Fibroblast of skin of left biceps (primary cell): Measurements from ENCODE around the gene COX19.
"Not testable (repeated sequence)": the region's sequence is repeated elsewhere in the genome, so short reads cannot be mapped to it uniquely, and the experiment has no call there.

Source experiments
- DNase-seq, 2 experiments: peaks; one replicate each; pipeline ENCODE4 v3.0.0-alpha.2; 2013; ENCODE audit warnings: low read depth in 2 of 2

COX19 gene

GRCh38 chr7:1010226-1010625 lies 34.9 kb upstream of the COX19 start:
- DNase-seq = no peak

DNA sequence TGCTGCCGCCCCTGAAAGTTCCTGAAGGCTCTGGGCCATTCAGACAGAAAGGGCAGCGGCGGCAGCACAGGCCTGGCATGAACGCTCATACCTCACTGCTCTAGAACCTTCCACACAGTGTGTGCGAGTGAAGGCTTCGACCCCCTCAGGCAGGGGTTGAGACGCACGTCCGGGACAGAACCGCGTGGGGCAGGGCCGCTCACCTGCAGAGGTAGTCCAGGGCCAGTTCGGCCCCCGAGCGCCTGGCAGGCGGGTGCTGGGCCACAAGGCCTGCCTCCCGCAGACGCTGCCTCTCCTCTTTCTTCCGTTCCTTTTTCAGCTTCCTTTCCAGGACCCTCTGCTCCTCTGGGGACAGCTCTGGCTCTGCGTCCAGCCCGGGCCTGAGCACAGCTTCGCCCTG lies 34.4 kb upstream of the COX19 start:
- DNase-seq = no peak

- DNase-seq = no peak
Observed at GRCh38 chr7:1008733-1009363, 33.5 kb upstream of the COX19 start.

GRCh38 chr7:1007901-1008300 lies 32.6 kb upstream of the COX19 start:
- DNase-seq = no peak

- DNase-seq = no peak
Observed at GRCh38 chr7:1005303-1005702, 30.0 kb upstream of the COX19 start.

DNA sequence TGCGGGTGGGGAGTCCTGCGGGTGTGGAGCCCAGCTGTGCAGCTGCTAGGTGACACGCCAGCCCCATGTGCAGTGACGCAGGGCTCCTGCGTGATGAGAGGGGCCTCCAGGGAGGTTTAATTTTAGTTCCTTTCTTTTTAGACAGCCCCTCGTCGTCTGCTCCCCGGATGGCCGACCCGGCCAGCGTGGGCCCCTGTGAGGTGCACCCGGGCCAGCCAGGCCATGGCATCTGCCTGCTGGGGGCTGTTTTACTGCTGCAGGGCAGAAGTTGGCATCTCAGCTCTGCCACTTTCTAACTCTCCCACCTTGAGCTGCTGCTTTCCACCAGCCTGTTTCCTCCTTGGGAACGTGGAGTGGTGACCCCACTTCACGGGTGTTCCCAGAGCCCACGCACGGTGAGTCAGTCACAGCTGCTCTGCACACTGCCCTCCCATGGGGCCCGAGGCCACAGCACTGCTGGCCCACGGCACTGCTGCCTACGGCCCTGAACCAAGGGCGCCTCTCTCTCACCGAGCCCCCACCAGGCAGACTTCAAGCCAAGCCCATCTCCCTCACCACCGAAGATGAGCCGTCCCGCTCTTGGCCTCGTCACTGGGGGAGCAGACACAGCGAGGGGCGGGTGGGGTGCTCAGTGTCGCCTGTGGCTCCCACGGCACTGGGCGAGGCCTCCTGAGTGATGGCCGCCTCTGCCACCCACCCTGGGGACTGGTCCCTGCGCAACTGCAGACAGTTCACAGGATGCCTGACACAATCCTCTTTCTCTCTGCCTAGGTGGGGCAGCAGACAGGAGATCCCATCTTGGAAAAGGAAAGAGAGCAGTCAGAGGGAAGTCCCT lies 28.9 kb upstream of the COX19 start:
- DNase-seq = no peak

DNA sequence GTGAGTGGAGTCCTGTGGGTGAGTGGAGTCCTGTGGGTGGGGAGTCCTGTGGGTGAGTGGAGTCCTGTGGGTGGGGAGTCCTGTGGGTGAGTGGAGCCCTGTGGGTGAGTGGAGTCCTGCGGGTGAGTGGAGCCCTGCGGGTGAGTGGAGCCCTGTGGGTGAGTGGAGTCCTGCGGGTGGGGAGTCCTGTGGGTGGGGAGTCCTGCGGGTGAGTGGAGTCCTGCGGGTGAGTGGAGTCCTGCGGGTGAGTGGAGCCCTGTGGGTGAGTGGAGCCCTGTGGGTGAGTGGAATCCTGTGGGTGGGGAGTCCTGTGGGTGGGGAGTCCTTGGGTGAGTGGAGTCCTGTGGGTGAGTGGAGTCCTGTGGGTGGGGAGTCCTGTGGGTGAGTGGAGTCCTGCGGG lies 27.1 kb upstream of the COX19 start:
- not testable (repeated sequence) for DNase-seq

DNA sequence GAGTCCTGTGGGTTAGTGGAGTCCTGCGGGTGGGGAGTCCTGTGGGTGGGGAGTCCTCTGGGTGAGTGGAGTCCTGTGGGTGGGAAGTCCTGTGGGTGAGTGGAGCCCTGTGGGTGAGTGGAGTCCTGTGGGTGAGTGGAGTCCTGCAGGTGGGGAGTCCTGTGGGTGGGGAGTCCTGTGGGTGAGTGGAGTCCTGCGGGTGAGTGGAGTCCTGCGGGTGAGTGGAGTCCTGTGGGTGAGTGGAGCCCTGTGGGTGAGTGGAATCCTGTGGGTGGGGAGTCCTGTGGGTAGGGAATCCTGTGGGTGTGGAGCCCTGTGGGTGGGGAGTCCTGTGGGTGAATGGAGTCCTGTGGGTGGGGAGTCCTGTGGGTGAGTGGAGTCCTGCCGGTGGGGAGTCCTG lies 26.7 kb upstream of the COX19 start:
- not testable (repeated sequence) for DNase-seq

- not testable (repeated sequence) for DNase-seq
Observed at GRCh38 chr7:1001069-1001770, 25.9 kb upstream of the COX19 start.

- no peak for DNase-seq
Observed at GRCh38 chr7:999941-1000935, 24.9 kb upstream of the COX19 start.

DNA sequence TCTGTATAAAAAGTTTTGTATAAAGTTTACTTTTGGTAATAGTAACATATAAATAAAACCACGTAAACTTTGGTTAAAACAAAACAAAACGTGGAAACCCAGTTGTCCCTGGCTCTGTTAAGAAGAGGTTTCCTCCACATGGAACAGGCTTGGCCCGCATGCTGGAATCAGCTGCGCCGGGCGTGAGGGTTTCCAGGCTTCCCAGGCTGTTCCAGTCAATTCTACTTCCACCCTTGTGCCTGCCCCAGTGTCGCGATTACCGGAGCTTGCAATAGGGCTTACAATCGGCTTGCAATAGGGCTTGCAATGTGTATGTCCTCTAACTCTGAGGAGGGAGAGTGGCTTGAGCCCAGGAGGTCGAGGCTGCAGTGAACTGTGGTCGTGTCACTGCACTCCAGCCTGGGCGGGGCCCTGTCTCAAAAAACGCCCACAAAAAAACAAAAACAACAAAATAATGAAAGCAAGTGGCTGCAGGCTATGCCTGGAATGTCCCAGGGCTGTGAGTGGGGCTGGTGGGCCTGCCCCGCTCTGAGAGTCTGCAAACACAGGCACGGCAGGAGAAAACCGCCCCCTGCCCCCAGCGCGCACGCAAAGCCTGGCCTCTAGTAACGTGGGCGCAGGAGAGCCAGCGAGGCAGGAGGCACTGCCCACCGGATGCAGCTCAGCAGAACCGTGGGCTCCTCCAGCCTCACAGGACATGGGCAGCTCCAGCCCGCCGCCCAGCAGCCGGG lies 24.0 kb upstream of the COX19 start:
- DNase-seq = no peak

GRCh38 chr7:997404-998395 lies 22.4 kb upstream of the COX19 start:
- no peak for DNase-seq

DNA sequence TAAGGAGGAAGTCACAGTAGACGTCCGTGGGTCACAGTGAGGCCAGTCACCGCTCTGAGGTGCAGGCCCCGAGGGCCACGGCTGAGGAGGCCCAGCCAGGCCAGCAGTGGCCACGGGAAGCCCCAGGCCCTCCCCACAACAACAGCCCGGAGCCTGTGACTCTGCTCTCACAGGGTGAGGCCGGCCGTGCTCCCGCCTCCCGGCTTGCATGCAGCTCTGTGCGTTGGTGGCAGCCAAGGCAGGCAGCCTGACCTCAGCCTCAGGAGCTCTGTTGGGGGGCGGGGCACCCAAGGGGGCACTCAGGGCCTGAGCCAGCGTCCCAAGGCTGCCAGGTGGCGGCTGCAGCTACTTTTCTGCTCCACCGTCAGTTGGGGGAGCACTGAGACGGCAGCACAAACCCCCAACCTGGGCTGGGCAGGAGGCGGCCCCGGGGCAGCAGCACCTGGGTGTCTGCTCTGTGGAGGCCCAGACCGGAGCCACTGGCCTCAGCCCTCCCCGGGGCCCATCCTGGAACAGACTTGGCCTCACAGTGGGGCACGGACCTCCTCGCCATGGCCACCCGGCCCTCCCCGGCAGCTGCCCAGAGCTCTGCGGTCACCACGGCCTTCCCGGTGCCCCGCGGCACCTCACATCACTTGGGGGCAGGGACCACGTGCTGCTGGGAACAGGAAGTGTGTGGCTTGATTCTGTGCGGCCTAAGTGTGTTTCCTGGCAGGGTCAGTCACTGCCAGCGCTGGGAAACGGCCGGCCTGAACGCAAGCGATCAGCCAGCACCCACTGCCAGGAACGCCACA lies 20.9 kb upstream of the COX19 start:
- no peak for DNase-seq

- no peak for DNase-seq
Observed at GRCh38 chr7:995571-995970, 20.2 kb upstream of the COX19 start.

DNA sequence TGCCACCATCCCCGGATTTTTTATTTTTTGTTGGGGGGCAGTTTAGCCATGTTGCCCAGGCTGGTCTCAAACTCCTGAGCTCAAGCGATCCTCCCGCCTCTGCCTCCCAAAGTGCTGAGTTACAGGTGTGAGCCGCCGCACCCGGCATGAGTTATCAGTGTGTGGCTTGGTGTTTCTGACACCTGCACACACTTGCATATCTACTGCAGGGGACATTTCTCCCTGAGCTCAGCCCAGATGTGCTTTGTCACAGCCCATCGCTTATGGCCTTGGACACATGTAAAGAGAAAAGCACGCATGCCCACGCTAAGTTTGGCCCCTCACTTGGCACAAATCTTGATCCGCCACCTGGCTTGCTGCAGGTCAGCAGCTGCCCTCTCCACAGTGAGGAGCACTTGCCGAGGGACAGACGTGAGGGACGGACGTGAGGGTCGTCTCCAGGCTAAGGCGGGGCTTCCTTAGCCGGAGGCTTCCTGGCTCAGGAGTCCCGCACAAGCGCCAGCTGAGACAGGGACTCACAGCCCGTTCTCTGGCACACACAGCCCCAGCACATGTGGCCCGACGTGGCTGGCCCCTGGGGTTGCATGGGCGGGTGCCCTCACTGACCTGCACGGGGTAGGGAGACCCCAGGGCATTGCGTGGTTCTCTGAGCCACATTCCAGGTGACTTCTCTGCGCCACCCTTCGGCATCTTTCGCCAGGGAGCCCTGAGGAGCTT lies 19.4 kb upstream of the COX19 start:
- DNase-seq = no peak

GRCh38 chr7:992709-993607 lies 17.6 kb upstream of the COX19 start:
- peak; percentile 77 to 78 for DNase-seq
